HG02623 (cell line): ENCODE measurements around the gene CAB39.

ENCODE experiments used
- ATAC-seq: cut with Tn5 transposase; IDR thresholded peaks from one replicate; pipeline ENCODE4 v1.9.1; 2021; ENCODE audit warnings: moderate library complexity; ENCODE audit not compliant: unreplicated experiment

The CAB39 gene

GRCh38 chr2:230811508-230811907 lies 98.9 kb downstream of the CAB39 start:
- no peak for ATAC-seq

- no peak for ATAC-seq
These were observed 99.4 kb downstream of the CAB39 start for GRCh38 chr2:230812033-230812432.

- no peak for ATAC-seq
These were observed 102.0 kb downstream of the CAB39 start for GRCh38 chr2:230814616-230815015.

GRCh38 chr2:230815088-230815487 lies 102.4 kb downstream of the CAB39 start:
- no peak for ATAC-seq

- ATAC-seq: no peak
These were observed 104.1 kb downstream of the CAB39 start for GRCh38 chr2:230816735-230817134.

- ATAC-seq: no peak
These were observed 106.8 kb downstream of the CAB39 start for GRCh38 chr2:230819433-230819832.

GRCh38 chr2:230821261-230821990 lies 108.8 kb downstream of the CAB39 start:
- no peak for ATAC-seq

GRCh38 chr2:230821991-230822520 lies 109.4 kb downstream of the CAB39 start:
- ATAC-seq: no peak

- no peak for ATAC-seq
These were observed 110.8 kb downstream of the CAB39 start for GRCh38 chr2:230823264-230823964.

- ATAC-seq: no peak
These were observed 111.8 kb downstream of the CAB39 start for GRCh38 chr2:230824406-230824978.

GRCh38 chr2:230825354-230825753 lies 112.7 kb downstream of the CAB39 start:
- ATAC-seq: no peak

GRCh38 chr2:230827774-230828271 lies 115.2 kb downstream of the CAB39 start:
- ATAC-seq: no peak

GRCh38 chr2:230828272-230828961 lies 115.8 kb downstream of the CAB39 start:
- no peak for ATAC-seq

GRCh38 chr2:230829293-230829692 lies 116.7 kb downstream of the CAB39 start:
- no peak for ATAC-seq

GRCh38 chr2:230829959-230830358 lies 117.3 kb downstream of the CAB39 start:
- ATAC-seq: no peak

GRCh38 chr2:230830428-230830827 lies 117.8 kb downstream of the CAB39 start:
- ATAC-seq: no peak

GRCh38 chr2:230840301-230840700 lies 127.7 kb downstream of the CAB39 start:
- no peak for ATAC-seq

- ATAC-seq: no peak
These were observed 129.8 kb downstream of the CAB39 start for GRCh38 chr2:230842473-230842872.

GRCh38 chr2:230843132-230843531 lies 130.5 kb downstream of the CAB39 start:
- ATAC-seq: no peak

GRCh38 chr2:230846360-230846759 lies 133.7 kb downstream of the CAB39 start:
- no peak for ATAC-seq

- ATAC-seq: peak; percentile 87
These were observed 135.3 kb downstream of the CAB39 start for GRCh38 chr2:230847883-230848388.
